A549 (cell line): Measurements from ENCODE around the gene BEND2.

ENCODE experiments used
- BHLHE40 ChIP-seq: IDR thresholded peaks from 2 replicates; pipeline ENCODE4 v1.6.1; 2012; ENCODE audit warnings: low read depth, low read length, inconsistent platforms
- CEBPB ChIP-seq, 2 experiments: fragments of >200 bp in 1 of 2; sonication (Bioruptor Twin) in 1 of 2; formaldehyde crosslinking in 1 of 2; IDR thresholded peaks; 2 replicates each; pipeline ENCODE4 v1.6.1; 2012 to 2016
- CTCF ChIP-seq: fragments of >200 bp; sonication (Bioruptor Twin); formaldehyde crosslinking; IDR thresholded peaks from 3 replicates; pipeline ENCODE4 v1.5.1; 2016
- EP300 ChIP-seq, 2 experiments: fragments of >200 bp; sonication (Bioruptor Twin); formaldehyde crosslinking; IDR thresholded peaks; 2 replicates in 1 of 2; 3 replicates in 1 of 2; pipeline ENCODE4 v1.6.1; 2016 to 2017
- HOXA7 ChIP-seq: fragments of 250-450 bp; sonication (Bioruptor Pico); IDR thresholded peaks from 2 replicates; pipeline ENCODE4 v1.5.0; 2020; ENCODE audit warnings: mild to moderate bottlenecking, moderate library complexity
- HOXB5 ChIP-seq: fragments of 250-450 bp; sonication (Bioruptor Pico); IDR thresholded peaks from 2 replicates; pipeline ENCODE4 v1.5.0; 2020; ENCODE audit warnings: mild to moderate bottlenecking, moderate library complexity
- MYC ChIP-seq: IDR thresholded peaks from 2 replicates; pipeline ENCODE4 v1.6.1; 2012; ENCODE audit warnings: mild to moderate bottlenecking, inconsistent platforms, low read length, improper control_type of control experiment, borderline replicate concordance
- NR3C1 ChIP-seq: fragments of >200 bp; sonication (Bioruptor Twin); formaldehyde crosslinking; IDR thresholded peaks from 3 replicates; pipeline ENCODE4 v1.6.1; 2017
- POLR2A ChIP-seq: IDR thresholded peaks from 2 replicates; pipeline ENCODE4 v1.6.1; 2012; ENCODE audit warnings: mild to moderate bottlenecking, low read length
- REST ChIP-seq: fragments of 200-600 bp; sonication (generic); IDR thresholded peaks from 2 replicates; pipeline ENCODE4 v1.6.1; 2016; ENCODE audit warnings: antibody characterized with exemption, mild to moderate bottlenecking, moderate library complexity
- TF ChIP-seq, protein P1 (sequence below): fragments of 450-650 bp; IDR thresholded peaks from 2 replicates; pipeline ENCODE4 v1.6.1; 2014; ENCODE audit warnings: antibody characterized with exemption

DNA sequence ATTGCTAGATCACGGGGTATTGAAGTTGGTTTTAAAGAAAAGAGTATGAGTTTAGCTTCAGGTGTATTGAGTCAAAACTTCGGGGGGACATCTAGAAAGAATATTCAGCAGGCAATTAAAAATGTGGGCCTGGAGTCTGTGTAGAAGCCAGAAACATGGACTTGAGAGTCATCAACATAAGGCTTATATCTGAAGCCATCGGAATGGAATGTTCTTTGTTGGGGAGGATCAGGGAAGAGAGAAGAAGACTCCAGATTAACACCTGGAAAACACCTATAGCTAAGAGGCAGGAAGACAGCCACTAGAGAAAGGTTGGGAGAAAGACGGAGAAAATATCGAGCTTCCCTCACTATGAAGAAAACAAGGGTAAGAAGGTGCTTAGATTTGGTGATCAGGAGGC lies 69.5 kb downstream of the BEND2 start:
- TF ChIP-seq HOXB5 (no peak), MYC (no peak), EP300 (IDR thresholded peaks at IDR 0.05) (no peak), CEBPB (IDR thresholded peaks at IDR 0.05) (no peak), CTCF (no peak), REST (no peak), BHLHE40 (no peak), HOXA7 (CRISPR knock-in tag) (no peak), NR3C1 (no peak), POLR2A (no peak)
- TF ChIP-seq, protein P1, sequence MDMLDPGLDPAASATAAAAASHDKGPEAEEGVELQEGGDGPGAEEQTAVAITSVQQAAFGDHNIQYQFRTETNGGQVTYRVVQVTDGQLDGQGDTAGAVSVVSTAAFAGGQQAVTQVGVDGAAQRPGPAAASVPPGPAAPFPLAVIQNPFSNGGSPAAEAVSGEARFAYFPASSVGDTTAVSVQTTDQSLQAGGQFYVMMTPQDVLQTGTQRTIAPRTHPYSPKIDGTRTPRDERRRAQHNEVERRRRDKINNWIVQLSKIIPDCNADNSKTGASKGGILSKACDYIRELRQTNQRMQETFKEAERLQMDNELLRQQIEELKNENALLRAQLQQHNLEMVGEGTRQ: no peak
